ENCODE data around the gene PCDHA6. TPM values are rescaled to one million over a fixed set of nuclear protein-coding genes. Genes with fewer than 3 reads are reported as not detected.

The PCDHA6 gene
- polyA plus RNA-seq, 1 of the 3 experiments (the other 2 are of a cell fraction) = 0.02 TPM

DNA sequence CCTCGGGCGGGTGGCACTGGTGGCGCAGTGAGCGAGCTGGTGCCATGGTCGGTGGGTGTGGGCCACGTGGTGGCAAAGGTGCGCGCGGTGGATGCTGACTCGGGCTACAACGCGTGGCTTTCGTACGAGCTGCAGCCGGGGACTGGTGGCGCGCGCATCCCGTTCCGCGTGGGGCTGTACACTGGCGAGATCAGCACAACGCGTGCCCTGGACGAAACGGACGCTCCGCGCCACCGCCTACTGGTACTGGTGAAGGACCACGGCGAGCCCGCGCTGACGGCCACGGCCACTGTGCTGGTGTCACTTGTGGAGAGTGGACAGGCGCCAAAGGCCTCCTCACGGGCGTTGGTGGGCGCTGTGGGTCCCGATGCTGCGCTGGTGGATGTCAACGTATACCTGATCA is 18.9 kb upstream of the PCDHA6 start:
- DNase-seq = no peak
- no peak overlapping the region for H3K4me2 ChIP-seq
- no peak overlapping the region for H3K27ac ChIP-seq (ENCODE audit: low read depth in 2 of 2, low read length in 1 of 2)
- TF ChIP-seq NFIC (IDR thresholded peaks at IDR 0.05; ENCODE audit: borderline replicate concordance) (no peak), TCF12 (IDR thresholded peaks at IDR 0.05) (no peak), MEF2A (IDR thresholded peaks at IDR 0.05; ENCODE audit: borderline replicate concordance, low read depth) (no peak), FOXJ3 (CRISPR knock-in tag; IDR thresholded peaks at IDR 0.05) (no peak), FOXM1 (IDR thresholded peaks at IDR 0.05; ENCODE audit: low read depth) (no peak), JUND (IDR thresholded peaks at IDR 0.05) (no peak), ELF1 (IDR thresholded peaks at IDR 0.05) (no peak), RCOR1 (IDR thresholded peaks at IDR 0.05; ENCODE audit: low read length) (no peak), GATA2 (CRISPR knock-in tag; IDR thresholded peaks at IDR 0.05) (no peak), CHD2 (IDR thresholded peaks at IDR 0.05; ENCODE audit: low read length, partially characterized antibody) (no peak), EZH2phosphoT487 (IDR thresholded peaks at IDR 0.05; ENCODE audit: borderline replicate concordance, low read depth) (no peak), TAF1 (IDR thresholded peaks at IDR 0.05; ENCODE audit: borderline replicate concordance, low read depth, low read length) (no peak)
- TF ChIP-seq, protein P1, sequence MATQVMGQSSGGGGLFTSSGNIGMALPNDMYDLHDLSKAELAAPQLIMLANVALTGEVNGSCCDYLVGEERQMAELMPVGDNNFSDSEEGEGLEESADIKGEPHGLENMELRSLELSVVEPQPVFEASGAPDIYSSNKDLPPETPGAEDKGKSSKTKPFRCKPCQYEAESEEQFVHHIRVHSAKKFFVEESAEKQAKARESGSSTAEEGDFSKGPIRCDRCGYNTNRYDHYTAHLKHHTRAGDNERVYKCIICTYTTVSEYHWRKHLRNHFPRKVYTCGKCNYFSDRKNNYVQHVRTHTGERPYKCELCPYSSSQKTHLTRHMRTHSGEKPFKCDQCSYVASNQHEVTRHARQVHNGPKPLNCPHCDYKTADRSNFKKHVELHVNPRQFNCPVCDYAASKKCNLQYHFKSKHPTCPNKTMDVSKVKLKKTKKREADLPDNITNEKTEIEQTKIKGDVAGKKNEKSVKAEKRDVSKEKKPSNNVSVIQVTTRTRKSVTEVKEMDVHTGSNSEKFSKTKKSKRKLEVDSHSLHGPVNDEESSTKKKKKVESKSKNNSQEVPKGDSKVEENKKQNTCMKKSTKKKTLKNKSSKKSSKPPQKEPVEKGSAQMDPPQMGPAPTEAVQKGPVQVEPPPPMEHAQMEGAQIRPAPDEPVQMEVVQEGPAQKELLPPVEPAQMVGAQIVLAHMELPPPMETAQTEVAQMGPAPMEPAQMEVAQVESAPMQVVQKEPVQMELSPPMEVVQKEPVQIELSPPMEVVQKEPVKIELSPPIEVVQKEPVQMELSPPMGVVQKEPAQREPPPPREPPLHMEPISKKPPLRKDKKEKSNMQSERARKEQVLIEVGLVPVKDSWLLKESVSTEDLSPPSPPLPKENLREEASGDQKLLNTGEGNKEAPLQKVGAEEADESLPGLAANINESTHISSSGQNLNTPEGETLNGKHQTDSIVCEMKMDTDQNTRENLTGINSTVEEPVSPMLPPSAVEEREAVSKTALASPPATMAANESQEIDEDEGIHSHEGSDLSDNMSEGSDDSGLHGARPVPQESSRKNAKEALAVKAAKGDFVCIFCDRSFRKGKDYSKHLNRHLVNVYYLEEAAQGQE (IDR thresholded peaks at IDR 0.05; ENCODE audit: low read depth, low read length) = no peak
- TF ChIP-seq, protein P2, sequence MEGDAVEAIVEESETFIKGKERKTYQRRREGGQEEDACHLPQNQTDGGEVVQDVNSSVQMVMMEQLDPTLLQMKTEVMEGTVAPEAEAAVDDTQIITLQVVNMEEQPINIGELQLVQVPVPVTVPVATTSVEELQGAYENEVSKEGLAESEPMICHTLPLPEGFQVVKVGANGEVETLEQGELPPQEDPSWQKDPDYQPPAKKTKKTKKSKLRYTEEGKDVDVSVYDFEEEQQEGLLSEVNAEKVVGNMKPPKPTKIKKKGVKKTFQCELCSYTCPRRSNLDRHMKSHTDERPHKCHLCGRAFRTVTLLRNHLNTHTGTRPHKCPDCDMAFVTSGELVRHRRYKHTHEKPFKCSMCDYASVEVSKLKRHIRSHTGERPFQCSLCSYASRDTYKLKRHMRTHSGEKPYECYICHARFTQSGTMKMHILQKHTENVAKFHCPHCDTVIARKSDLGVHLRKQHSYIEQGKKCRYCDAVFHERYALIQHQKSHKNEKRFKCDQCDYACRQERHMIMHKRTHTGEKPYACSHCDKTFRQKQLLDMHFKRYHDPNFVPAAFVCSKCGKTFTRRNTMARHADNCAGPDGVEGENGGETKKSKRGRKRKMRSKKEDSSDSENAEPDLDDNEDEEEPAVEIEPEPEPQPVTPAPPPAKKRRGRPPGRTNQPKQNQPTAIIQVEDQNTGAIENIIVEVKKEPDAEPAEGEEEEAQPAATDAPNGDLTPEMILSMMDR (IDR thresholded peaks at IDR 0.05) = no peak
- no peak overlapping the region for H2AFZ ChIP-seq (ENCODE audit: low read depth)
- ChIA-PET CTCF (interaction anchor here (0.5 to 5.0 kb wide), 2 partner anchors 32 to 175 kb away, joined by 3 to 52 read pairs; partner anchors contain the start of gene PCDHA8), POLR2A (no interaction called here)
- no peaks in the 10 kb centered on the region for H3K79me2 ChIP-seq (ENCODE audit: insufficient read depth)
- no peaks in the 10 kb centered on the region; a peak in 2 of 4 replicates for H3K4me1 ChIP-seq (ENCODE audit: control insufficient read depth in 1 of 2, insufficient read depth in 2 of 2, low read depth in 1 of 2, low read length in 1 of 2)
- H4K20me1 ChIP-seq (ENCODE audit: insufficient read depth) = no peaks in the 10 kb centered on the region
- no peak overlapping the region for H3K9ac ChIP-seq
- WGBS (ENCODE audit: low lambda C conversion rate) = 82% methylated on average over 13 of the region's 43 CpGs
- no peaks in the 10 kb centered on the region for H3K9me3 ChIP-seq
- H3K4me3 ChIP-seq (ENCODE audit: low read depth in 2 of 2, low read length in 1 of 2) = no peak overlapping the region
- no peaks in the 10 kb centered on the region for H3K9me2 ChIP-seq
- H3K36me3 ChIP-seq (replicated peaks in 1 of 2; ENCODE audit: control insufficient read depth in 1 of 2, insufficient read depth in 2 of 2, low read length in 1 of 2) = no peaks in the 10 kb centered on the region
- no peaks in the 10 kb centered on the region for H3F3A ChIP-seq (replicated peaks; ENCODE audit: insufficient read depth)
- no peaks in the 10 kb centered on the region for H3K27me3 ChIP-seq (ENCODE audit: insufficient read depth)
